ENCODE data around the gene ZNF283. TPM values are rescaled to one million over a fixed set of nuclear protein-coding genes. Genes with fewer than 3 reads are reported as not detected.
"Not testable (repeated sequence)": the region's sequence is repeated elsewhere in the genome, so short reads cannot be mapped to it uniquely, and the experiment has no call there.

Gene ZNF283
- total and polyA plus RNA-seq, 4 donors, result 3.9 to 15.2 (median 8.2) TPM

GRCh38 chr19:43807651-43808050 lies 19.5 kb upstream of the ZNF283 start:
- Histone ChIP-seq H3K27ac (ENCODE audit: low read depth in 1 of 2, low read length in 2 of 2) (no peak overlapping the region), H3K36me3 (ENCODE audit: control insufficient read depth in 1 of 2, insufficient read depth in 2 of 2, low read length in 1 of 2) (no peaks in the 10 kb centered on the region), H3K4me3 (ENCODE audit: low read length in 2 of 2) (no peak overlapping the region), H3K27me3 (ENCODE audit: control insufficient read depth in 1 of 2, insufficient read depth in 2 of 2, low read length in 1 of 2) (no peaks in the 10 kb centered on the region), H3K4me1 (ENCODE audit: control insufficient read depth in 1 of 2, insufficient read depth in 2 of 2, low read length in 2 of 2) (no peaks in the 10 kb centered on the region), H3K9me3 (ENCODE audit: control insufficient read depth, low read length) (no peaks in the 10 kb centered on the region)
- ATAC-seq (ENCODE audit: low FRiP score) (no peak), DNase-seq (no peak)
- intact Hi-C loops (cut with DNase I), result no loop called here

- intact Hi-C loops (cut with DNase I), result no loop called here
- no peaks in the 10 kb centered on the region for H3K9me3 ChIP-seq (ENCODE audit: control insufficient read depth, low read length)
- H3K27ac ChIP-seq (ENCODE audit: low read depth in 1 of 2, low read length in 2 of 2), result no peak overlapping the region
- 31 to 51% methylated on average over 7 to 8 of the region's 8 CpGs for WGBS, 2 donors
- ATAC-seq (ENCODE audit: low FRiP score) (no peak), DNase-seq (no peak)
- H3K4me3 ChIP-seq (ENCODE audit: low read length in 2 of 2), result no peak overlapping the region
- no peaks in the 10 kb centered on the region for H3K36me3 ChIP-seq (ENCODE audit: control insufficient read depth in 1 of 2, insufficient read depth in 2 of 2, low read length in 1 of 2)
- H3K4me1 ChIP-seq (ENCODE audit: control insufficient read depth in 1 of 2, insufficient read depth in 2 of 2, low read length in 2 of 2), result no peaks in the 10 kb centered on the region
- H3K27me3 ChIP-seq (ENCODE audit: control insufficient read depth in 1 of 2, insufficient read depth in 2 of 2, low read length in 1 of 2), result no peaks in the 10 kb centered on the region
Observed at GRCh38 chr19:43809762-43810696, 17.1 kb upstream of the ZNF283 start.

- intact Hi-C loops (cut with DNase I), result no loop called here
- Histone ChIP-seq H3K9me3 (ENCODE audit: control insufficient read depth, low read length) (no peaks in the 10 kb centered on the region), H3K4me3 (ENCODE audit: low read length in 2 of 2) (no peak overlapping the region), H3K4me1 (ENCODE audit: control insufficient read depth in 1 of 2, insufficient read depth in 2 of 2, low read length in 2 of 2) (no peaks in the 10 kb centered on the region), H3K36me3 (ENCODE audit: control insufficient read depth in 1 of 2, insufficient read depth in 2 of 2, low read length in 1 of 2) (no peaks in the 10 kb centered on the region), H3K27me3 (ENCODE audit: control insufficient read depth in 1 of 2, insufficient read depth in 2 of 2, low read length in 1 of 2) (no peaks in the 10 kb centered on the region), H3K27ac (ENCODE audit: low read depth in 1 of 2, low read length in 2 of 2) (no peak overlapping the region)
- ATAC-seq (ENCODE audit: low FRiP score) (no peak), DNase-seq (no peak)
- 26 to 30% methylated on average over 1 of the region's 1 CpG for WGBS, 2 donors
Observed at GRCh38 chr19:43811837-43812236, 15.3 kb upstream of the ZNF283 start.

GRCh38 chr19:43812259-43812658 lies 14.9 kb upstream of the ZNF283 start:
- H3K27me3 ChIP-seq (ENCODE audit: control insufficient read depth in 1 of 2, insufficient read depth in 2 of 2, low read length in 1 of 2), result no peaks in the 10 kb centered on the region
- H3K36me3 ChIP-seq (ENCODE audit: control insufficient read depth in 1 of 2, insufficient read depth in 2 of 2, low read length in 1 of 2), result no peaks in the 10 kb centered on the region
- WGBS, 2 donors, result 59 to 67% methylated on average over 1 of the region's 1 CpG
- ATAC-seq (ENCODE audit: low FRiP score) (no peak), DNase-seq (no peak)
- no peak overlapping the region for H3K27ac ChIP-seq (ENCODE audit: low read depth in 1 of 2, low read length in 2 of 2)
- no peak overlapping the region for H3K4me3 ChIP-seq (ENCODE audit: low read length in 2 of 2)
- no peaks in the 10 kb centered on the region for H3K4me1 ChIP-seq (ENCODE audit: control insufficient read depth in 1 of 2, insufficient read depth in 2 of 2, low read length in 2 of 2)
- intact Hi-C loops (cut with DNase I), result no loop called here
- no peaks in the 10 kb centered on the region for H3K9me3 ChIP-seq (ENCODE audit: control insufficient read depth, low read length)

GRCh38 chr19:43812688-43813087 lies 14.4 kb upstream of the ZNF283 start:
- intact Hi-C loops (cut with DNase I), result no loop called here
- ATAC-seq (ENCODE audit: low FRiP score) (no peak), DNase-seq (no peak)
- no peak overlapping the region for H3K4me3 ChIP-seq (ENCODE audit: low read length in 2 of 2)
- H3K27ac ChIP-seq (ENCODE audit: low read depth in 1 of 2, low read length in 2 of 2), result no peak overlapping the region
- no peaks in the 10 kb centered on the region for H3K4me1 ChIP-seq (ENCODE audit: control insufficient read depth in 1 of 2, insufficient read depth in 2 of 2, low read length in 2 of 2)
- 72% methylated on average over 6 of the region's 6 CpGs for WGBS, 2 donors
- no peaks in the 10 kb centered on the region for H3K27me3 ChIP-seq (ENCODE audit: control insufficient read depth in 1 of 2, insufficient read depth in 2 of 2, low read length in 1 of 2)
- no peaks in the 10 kb centered on the region for H3K36me3 ChIP-seq (ENCODE audit: control insufficient read depth in 1 of 2, insufficient read depth in 2 of 2, low read length in 1 of 2)
- no peaks in the 10 kb centered on the region for H3K9me3 ChIP-seq (ENCODE audit: control insufficient read depth, low read length)

GRCh38 chr19:43814663-43815352 lies 12.3 kb upstream of the ZNF283 start:
- ATAC-seq (ENCODE audit: low FRiP score) (no peak), DNase-seq (no peak)
- intact Hi-C loops (cut with DNase I), result no loop called here
- Histone ChIP-seq H3K27me3 (ENCODE audit: control insufficient read depth in 1 of 2, insufficient read depth in 2 of 2, low read length in 1 of 2) (no peaks in the 10 kb centered on the region), H3K9me3 (ENCODE audit: control insufficient read depth, low read length) (peaks cover 1% of the 10 kb centered on the region), H3K36me3 (ENCODE audit: control insufficient read depth in 1 of 2, insufficient read depth in 2 of 2, low read length in 1 of 2) (no peaks in the 10 kb centered on the region), H3K4me1 (ENCODE audit: control insufficient read depth in 1 of 2, insufficient read depth in 2 of 2, low read length in 2 of 2) (no peaks in the 10 kb centered on the region), H3K4me3 (ENCODE audit: low read length in 2 of 2) (no peak overlapping the region), H3K27ac (ENCODE audit: low read depth in 1 of 2, low read length in 2 of 2) (no peak overlapping the region)
- 76 to 81% methylated on average over 5 of the region's 5 CpGs for WGBS, 2 donors

- 55 to 87% methylated on average over 1 of the region's 1 CpG for WGBS, 2 donors
- H3K9me3 ChIP-seq (ENCODE audit: control insufficient read depth, low read length); H3K4me1 ChIP-seq (ENCODE audit: control insufficient read depth in 1 of 2, insufficient read depth in 2 of 2, low read length in 2 of 2); DNase-seq; H3K27me3 ChIP-seq (ENCODE audit: control insufficient read depth in 1 of 2, insufficient read depth in 2 of 2, low read length in 1 of 2); intact Hi-C loops (cut with DNase I); ATAC-seq (ENCODE audit: low FRiP score); H3K36me3 ChIP-seq (ENCODE audit: control insufficient read depth in 1 of 2, insufficient read depth in 2 of 2, low read length in 1 of 2); H3K27ac ChIP-seq (ENCODE audit: low read depth in 1 of 2, low read length in 2 of 2); H3K4me3 ChIP-seq (ENCODE audit: low read length in 2 of 2): not testable (repeated sequence)
Observed at GRCh38 chr19:43817454-43817853, 9.7 kb upstream of the ZNF283 start.

- Histone ChIP-seq H3K9me3 (ENCODE audit: control insufficient read depth, low read length) (peaks cover 1% of the 10 kb centered on the region), H3K27ac (ENCODE audit: low read depth in 1 of 2, low read length in 2 of 2) (no peak overlapping the region), H3K36me3 (ENCODE audit: control insufficient read depth in 1 of 2, insufficient read depth in 2 of 2, low read length in 1 of 2) (no peaks in the 10 kb centered on the region), H3K4me1 (ENCODE audit: control insufficient read depth in 1 of 2, insufficient read depth in 2 of 2, low read length in 2 of 2) (no peaks in the 10 kb centered on the region), H3K4me3 (ENCODE audit: low read length in 2 of 2) (no peak overlapping the region), H3K27me3 (ENCODE audit: control insufficient read depth in 1 of 2, insufficient read depth in 2 of 2, low read length in 1 of 2) (no peaks in the 10 kb centered on the region)
- no peak for DNase-seq
- intact Hi-C loops (cut with DNase I), result no loop called here
- ATAC-seq (ENCODE audit: low FRiP score), result no peak
- 77 to 89% methylated on average over 5 of the region's 5 CpGs for WGBS, 2 donors
Observed at GRCh38 chr19:43818500-43818899, 8.6 kb upstream of the ZNF283 start.
